ENCODE measurements around the gene SLC16A14. TPM values are rescaled to one million over a fixed set of nuclear protein-coding genes. Genes with fewer than 3 reads are reported as not detected.

SLC16A14 gene
- total RNA-seq, 1 experiment from 2014 or later = not detected

- DNase-seq (ENCODE audit: low read depth) = no peak
Measured at GRCh38 chr2:230043025-230043424, 25.7 kb downstream of the SLC16A14 start.

GRCh38 chr2:230042195-230042594 lies 26.5 kb downstream of the SLC16A14 start:
- no peak for DNase-seq (ENCODE audit: low read depth)

- peak; percentile 10 for DNase-seq (ENCODE audit: low read depth)
Measured at GRCh38 chr2:230023313-230023712, 45.4 kb downstream of the SLC16A14 start.

GRCh38 chr2:230019742-230020141 lies 49.0 kb downstream of the SLC16A14 start:
- no peak for DNase-seq (ENCODE audit: low read depth)

GRCh38 chr2:230018153-230018552 lies 50.6 kb downstream of the SLC16A14 start:
- DNase-seq (ENCODE audit: low read depth) = peak; percentile 60

GRCh38 chr2:230016844-230017243 lies 51.9 kb downstream of the SLC16A14 start:
- DNase-seq (ENCODE audit: low read depth) = no peak

GRCh38 chr2:230012267-230012884 lies 56.3 kb downstream of the SLC16A14 start:
- no peak for DNase-seq (ENCODE audit: low read depth)

- no peak for DNase-seq (ENCODE audit: low read depth)
Measured at GRCh38 chr2:230011617-230012016, 57.1 kb downstream of the SLC16A14 start.

- no peak for DNase-seq (ENCODE audit: low read depth)
Measured at GRCh38 chr2:230010501-230010900, 58.2 kb downstream of the SLC16A14 start.

GRCh38 chr2:230008708-230009066 lies 60.0 kb downstream of the SLC16A14 start:
- no peak for DNase-seq (ENCODE audit: low read depth)

GRCh38 chr2:230007931-230008707 lies 60.6 kb downstream of the SLC16A14 start:
- peak; percentile 60 for DNase-seq (ENCODE audit: low read depth)

- DNase-seq (ENCODE audit: low read depth) = no peak
Measured at GRCh38 chr2:230000118-230000841, 68.4 kb downstream of the SLC16A14 start.

- no peak for DNase-seq (ENCODE audit: low read depth)
Measured at GRCh38 chr2:229997565-229997964, 71.2 kb downstream of the SLC16A14 start.

- peak; percentile 24 for DNase-seq (ENCODE audit: low read depth)
Measured at GRCh38 chr2:229996320-229996719, 72.4 kb downstream of the SLC16A14 start.

GRCh38 chr2:229993236-229993635 lies 75.5 kb downstream of the SLC16A14 start:
- no peak for DNase-seq (ENCODE audit: low read depth)

Other genes with a start within 250 kb of the SLC16A14 start
- gene TRIP12, start 146.9 kb downstream of the SLC16A14 start, total RNA-seq (2014; rRNA removed; shearing (Covaris generic)) = 105 and 107 TPM in 2 replicates
- gene FBXO36, start 146.4 kb downstream of the SLC16A14 start, total RNA-seq (2014; rRNA removed; shearing (Covaris generic)) = 5.2 and 6.4 TPM in 2 replicates
- 13.5 and 19.7 TPM in 2 replicates for gene SP110, start 151.1 kb upstream of the SLC16A14 start, total RNA-seq (2014; rRNA removed; shearing (Covaris generic))
- gene SP140, start 156.8 kb upstream of the SLC16A14 start, total RNA-seq (2014; rRNA removed; shearing (Covaris generic)) = 0.12 and 0.59 TPM in 2 replicates

Data from RPMI7951 (cell line).